GM21515 (cell line): ENCODE measurements around the gene ZNF215.
"Not testable (repeated sequence)": the region's sequence is repeated elsewhere in the genome, so short reads cannot be mapped to it uniquely, and the experiment has no call there.

Source experiments
- ATAC-seq: cut with Tn5 transposase; IDR thresholded peaks from one replicate; pipeline ENCODE4 v1.9.1; 2021; ENCODE audit not compliant: unreplicated experiment

The ZNF215 gene

DNA sequence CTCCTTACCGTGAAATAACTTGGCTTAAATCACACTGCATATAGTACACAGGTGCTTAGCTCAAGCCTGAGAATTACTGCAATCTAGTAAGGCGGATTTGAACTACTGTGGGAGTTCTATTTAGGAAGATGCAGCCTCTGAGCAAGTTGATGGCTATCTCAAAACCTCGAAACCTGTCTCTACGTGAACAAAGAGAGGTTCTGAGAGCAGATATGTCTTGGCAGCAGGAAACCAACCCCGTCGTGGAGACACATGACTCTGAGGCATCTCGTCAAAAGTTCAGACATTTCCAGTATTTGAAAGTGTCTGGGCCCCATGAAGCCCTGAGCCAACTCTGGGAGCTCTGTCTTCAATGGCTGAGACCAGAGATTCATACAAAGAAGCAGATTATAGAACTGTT is 5.9 kb downstream of the ZNF215 start:
- ATAC-seq = no peak

DNA sequence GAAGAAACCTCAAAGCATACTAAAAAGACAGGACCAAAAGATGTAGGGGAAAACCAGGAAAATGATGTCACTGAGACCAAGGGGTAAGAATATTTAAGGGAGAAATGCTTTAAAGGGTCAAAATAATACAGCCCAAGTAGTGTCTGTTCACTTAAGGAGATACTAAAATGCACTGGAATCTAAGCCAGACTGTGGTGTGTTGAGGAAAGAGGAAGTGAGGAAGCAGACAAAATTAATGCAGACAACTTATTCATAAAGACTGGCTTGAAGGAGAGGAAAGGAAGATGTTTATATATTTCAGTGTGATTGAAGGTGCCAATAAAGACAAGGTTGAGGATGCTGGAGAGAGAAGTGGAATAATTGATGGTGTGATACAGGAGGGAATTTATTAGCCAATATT is 15.7 kb downstream of the ZNF215 start:
- ATAC-seq = no peak

DNA sequence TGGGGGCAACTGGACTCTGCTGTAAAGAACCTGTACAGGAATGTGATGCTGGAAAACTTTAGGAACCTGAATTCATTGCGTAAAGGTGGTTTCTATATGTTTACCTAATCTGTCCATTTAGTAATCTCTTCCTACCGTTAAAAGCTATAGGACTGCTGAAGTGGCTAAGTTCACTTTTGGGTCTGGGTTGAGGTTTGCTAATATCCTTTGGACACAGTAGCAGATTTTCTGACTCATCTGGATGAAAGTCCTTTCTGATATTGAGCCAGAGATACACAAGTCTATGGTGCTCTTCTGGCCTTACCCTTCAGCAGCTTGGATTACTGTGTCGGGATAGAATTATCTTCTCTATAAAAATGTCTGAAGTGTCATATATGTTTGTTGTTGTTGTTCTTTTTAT is 16.9 kb downstream of the ZNF215 start:
- ATAC-seq = no peak

DNA sequence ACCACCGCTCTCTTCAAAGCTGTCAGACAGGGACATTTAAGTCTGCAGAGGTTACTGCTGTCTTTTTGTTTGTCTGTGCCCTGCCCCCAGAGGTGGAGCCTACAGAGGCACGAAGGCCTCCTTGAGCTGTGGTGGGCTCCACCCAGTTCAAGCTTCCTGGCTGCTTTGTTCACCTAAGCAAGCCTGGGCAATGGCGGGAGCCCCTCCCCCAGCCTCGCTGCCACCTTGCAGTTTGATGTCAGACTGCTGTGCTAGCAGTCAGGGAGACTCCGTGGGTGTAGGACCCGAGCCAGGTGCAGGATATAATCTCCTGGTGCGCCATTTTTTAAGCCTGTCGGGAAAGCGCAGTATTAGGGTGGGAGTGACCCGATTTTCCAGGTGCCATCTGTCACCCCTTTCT is 28.0 kb downstream of the ZNF215 start:
- ATAC-seq = not testable (repeated sequence)

DNA sequence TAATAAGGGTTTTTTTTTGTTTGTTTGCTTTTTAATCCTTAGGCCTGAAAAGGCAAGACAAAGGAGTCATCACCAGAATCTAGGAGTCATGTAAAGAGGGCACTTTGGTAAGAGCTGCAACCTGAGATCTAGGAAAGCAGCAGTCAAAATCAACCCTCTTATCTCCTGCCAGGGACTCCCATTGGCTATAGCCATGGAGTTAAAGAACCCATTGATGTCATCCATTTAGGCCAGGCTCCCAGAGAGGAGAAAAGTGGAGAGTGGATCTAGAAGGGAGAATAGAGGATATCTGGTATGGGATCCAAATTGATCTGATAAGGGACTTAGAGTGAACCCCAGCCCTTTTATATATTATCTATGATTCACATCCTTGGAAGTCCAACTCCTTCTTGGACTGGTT is 35.9 kb downstream of the ZNF215 start:
- no peak for ATAC-seq

DNA sequence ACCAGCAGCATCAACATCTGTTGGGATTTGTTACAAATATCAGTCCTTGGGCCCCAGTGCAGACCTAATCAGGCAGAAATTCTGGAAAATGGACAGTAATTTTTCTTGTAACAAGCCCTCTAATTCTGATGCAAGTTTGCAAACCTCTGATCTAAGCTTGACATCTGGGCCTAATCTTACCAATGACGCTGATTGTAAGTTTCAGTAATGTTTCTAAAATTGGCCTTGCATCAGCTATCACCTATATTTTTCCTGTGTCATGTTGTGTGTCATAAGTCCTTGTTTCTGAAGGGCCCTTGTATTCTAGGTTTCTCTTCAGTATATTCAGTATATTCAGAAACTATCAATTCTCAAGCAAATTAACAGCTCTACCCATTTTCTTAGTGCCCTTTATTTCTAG is 36.4 kb downstream of the ZNF215 start:
- ATAC-seq = no peak

DNA sequence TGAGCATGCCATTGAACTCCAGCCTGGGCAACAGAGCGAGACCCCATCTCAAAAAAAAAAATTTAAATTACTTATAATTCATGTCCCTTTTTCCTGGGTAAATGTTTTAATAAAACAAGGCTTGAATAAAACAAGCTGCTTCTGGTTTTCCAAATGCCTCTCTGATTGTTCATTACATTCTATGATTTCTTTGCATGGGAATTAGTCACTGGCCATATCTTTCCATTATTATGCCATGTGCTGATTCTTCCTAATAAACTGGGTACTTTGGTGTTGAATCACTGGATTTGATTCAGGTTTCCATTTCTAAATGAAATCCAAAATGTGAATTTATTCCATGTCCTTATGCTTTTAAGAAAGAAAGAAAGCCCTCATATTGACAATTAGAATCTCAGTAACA is 42.6 kb downstream of the ZNF215 start:
- no peak for ATAC-seq

DNA sequence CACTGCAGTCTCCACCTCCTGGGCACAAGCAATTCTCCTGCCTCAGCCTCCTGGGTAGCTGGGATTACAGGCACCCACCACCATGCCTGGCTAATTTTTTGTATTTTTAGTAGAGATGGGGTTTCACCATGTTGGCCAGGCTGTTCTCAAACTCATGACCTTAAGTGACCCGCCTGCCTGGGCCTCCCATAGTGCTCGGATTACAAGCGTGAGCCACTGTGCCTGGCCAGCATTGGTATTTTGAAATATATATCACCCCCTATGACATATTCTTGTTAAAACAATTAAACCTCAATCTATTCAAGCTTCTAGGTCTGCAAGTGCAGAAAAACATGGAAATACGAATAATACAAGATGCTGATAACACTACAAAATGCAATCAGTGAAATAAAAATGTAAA is 43.6 kb downstream of the ZNF215 start:
- not testable (repeated sequence) for ATAC-seq

DNA sequence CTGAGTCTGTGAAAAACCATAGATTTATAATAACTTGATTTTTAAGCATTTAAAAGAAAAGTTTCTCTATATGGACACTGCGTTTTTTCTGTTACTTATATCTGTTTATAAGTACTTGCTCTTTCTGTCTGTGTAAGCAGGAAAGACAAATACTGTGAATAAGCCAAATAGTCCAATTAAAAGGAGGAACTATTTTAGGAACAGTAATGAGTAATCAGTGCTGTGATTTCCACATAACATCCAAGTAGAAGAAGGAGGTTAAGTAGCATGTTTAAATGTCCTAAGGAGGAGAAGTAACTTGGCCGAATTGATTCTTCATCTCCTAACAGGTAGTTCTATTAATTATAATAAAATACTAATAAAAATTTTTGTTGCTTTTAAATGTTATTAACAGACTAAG is 53.1 kb downstream of the ZNF215 start:
- no peak for ATAC-seq

DNA sequence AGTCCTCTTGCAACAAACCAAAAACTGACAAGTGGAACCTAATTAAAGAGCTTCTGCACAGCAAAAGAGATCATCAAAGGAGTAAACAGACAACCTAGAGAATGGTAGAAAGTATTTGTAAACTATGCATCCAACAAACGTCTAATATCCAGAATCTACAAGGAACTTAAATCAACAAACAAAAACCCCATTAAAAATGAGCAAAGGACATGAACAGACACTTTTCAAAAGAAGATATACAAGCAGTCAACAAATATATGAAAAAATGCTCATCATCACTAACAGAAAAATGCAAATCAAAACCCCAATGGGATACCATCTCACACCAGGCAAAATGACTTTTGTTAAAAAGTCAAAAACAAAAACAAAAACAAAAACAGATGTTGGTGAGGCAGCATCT is 60.3 kb downstream of the ZNF215 start:
- ATAC-seq = no peak

DNA sequence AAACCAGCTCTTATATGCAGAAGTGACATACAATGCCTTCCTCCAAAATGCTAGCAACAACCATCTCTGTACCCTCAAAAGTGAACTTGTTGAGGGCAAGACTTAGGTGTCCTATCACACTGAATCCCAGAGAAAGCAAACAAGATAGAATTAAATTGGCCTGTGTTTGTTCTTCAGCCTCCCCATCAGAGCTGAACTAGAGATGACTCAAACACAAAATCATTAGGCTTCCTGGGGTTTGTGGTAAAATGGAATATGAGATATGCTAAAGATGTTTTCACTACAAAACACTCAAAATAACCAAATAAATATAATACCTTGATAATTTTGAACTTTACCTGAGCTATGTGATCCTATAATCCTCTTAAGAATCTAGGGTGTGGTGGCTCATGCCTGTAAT is 62.3 kb downstream of the ZNF215 start:
- ATAC-seq = no peak

DNA sequence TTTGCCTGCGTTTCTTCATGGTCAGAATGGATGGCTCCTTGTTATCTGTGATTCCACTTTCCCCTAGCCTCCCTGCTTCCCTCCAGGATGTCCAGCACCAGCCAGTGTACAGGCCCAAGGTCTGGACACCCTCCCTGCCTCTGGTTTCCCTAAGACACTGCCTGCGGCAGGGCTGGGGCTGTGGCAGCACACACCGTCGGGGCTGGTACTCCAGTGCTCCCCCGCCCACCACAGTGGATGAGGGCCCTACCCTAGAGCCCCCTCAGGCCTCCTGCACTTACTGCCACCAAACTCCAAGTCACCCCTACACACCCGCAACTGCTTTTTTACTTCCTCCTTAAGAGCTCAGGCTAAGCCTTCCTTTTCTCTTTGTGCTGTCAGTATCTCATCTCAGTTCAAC is 65.0 kb downstream of the ZNF215 start:
- no peak for ATAC-seq

DNA sequence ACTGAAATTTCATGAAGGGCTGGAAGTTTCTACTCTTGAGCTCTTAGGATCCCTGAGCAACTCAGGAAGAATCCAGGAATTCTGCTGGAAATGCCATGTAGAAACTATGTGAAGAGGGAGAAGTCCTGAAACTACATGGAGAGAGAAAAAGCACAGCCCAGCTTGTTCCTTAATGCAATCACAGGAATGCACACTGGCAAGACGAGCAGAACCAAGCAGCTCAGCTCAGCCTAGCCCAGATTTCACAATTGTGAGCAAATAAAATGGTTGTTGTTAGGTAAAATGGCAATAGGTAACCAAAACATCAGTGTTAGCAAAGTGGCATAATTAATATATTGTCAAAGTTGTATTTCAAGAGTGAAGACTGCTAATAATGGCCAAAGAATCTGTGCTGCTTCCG is 65.8 kb downstream of the ZNF215 start:
- ATAC-seq = no peak

DNA sequence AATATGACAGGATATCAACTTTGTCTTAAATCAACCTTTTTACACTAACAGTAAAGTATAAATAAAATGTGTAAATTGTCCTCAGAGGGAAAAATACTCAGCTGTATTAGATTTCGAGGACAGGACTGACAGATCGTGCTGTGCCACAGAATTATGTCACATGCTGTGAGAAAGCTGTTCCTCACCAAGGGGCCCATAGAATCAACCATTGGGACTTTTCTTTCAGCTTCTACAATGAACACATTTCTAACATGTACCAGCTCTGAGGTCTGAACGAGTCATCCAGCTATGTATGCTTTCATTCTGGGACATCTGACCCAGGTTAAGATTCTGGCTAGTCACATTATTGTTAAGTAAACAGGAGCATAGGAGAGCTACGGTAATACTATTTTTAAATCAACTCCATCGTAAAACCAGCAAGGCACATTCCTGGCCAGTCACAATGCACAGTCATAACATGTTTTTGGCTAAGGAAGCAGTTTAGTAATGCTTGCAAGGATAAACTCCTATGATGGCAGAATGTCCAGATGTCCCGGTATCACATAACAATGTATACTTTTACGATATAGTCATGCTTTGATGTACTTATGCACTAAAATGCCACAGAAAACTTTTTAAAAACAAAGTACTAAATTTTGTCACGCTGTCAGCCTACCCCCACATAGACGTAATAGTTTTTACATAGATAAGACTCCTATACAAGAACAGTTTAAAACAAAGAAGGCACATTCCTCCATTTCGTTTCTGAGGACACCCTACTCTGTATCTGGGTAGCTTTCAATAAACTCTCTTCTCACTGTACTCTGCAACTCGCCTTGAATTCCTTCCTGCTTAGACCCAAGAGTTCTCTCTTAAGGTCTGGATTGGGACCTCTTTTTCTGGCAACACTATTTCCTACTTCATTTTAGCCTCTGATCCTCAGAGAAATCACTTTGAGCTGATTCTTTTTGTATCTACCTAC is 66.5 kb downstream of the ZNF215 start:
- no peak for ATAC-seq

DNA sequence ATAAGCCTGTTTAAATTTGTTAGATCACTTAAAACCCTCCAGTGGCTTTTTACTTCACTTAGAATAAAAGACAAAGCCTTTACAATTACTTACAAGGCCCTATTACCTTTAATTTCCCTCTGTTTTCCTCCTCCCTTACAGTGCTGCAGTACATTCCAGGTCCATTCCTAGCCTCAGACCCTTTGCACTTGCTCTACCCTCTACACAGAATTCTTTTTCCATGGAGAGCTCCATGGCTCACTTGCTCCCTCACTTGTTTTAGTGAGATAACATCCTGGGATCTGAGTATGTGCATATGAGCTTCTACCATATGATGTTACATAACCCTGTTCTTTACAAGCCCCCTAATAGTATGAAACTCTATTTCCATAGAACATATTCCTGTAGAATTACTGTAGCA is 69.5 kb downstream of the ZNF215 start:
- ATAC-seq = no peak

DNA sequence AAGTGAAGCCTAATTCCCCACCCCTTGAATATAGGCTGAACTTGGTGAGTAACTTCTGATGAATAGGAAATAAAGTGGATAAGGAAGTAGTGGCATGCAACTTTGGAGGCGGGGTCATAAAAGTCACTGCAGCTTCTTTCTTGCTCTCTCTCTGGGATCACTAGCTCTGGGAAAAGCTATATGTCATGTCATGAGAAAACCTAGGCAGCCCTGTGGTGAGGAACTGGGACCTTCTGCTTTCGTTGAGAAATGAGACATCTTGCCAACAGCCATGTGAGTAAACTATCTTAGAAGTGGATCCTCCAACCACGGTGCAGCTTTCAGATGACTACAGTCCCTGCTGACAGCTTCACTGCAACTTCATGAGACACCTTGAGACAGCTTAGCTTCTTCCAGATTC is 78.3 kb downstream of the ZNF215 start:
- no peak for ATAC-seq
